ENCODE results near the gene PAK5. TPM values are rescaled to one million over a fixed set of nuclear protein-coding genes. Genes with fewer than 3 reads are reported as not detected.

PAK5 gene
- total RNA-seq, 4 donors from 2014 or later: not detected

DNA sequence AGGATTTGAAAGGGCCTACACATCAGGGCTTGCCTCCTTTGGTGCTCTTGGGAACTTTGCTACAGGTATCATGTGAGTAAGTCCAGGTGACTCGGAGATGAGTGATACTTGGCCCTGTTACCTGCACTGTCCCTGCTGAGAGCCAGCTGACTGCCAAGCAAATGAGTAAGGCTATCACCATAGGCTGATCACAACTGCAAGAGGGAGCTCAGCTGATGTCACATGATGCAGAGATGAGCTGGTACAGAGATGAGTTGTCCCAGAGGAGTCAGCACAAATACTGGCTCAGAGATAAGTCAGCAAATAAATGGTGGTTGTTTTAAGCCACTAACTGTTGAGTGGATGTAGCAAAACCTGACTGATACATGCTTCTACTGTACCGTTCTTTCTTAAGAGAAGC lies 283.1 kb downstream of the PAK5 start:
- no peaks in the 10 kb centered on the region for H3K4me1 ChIP-seq

DNA sequence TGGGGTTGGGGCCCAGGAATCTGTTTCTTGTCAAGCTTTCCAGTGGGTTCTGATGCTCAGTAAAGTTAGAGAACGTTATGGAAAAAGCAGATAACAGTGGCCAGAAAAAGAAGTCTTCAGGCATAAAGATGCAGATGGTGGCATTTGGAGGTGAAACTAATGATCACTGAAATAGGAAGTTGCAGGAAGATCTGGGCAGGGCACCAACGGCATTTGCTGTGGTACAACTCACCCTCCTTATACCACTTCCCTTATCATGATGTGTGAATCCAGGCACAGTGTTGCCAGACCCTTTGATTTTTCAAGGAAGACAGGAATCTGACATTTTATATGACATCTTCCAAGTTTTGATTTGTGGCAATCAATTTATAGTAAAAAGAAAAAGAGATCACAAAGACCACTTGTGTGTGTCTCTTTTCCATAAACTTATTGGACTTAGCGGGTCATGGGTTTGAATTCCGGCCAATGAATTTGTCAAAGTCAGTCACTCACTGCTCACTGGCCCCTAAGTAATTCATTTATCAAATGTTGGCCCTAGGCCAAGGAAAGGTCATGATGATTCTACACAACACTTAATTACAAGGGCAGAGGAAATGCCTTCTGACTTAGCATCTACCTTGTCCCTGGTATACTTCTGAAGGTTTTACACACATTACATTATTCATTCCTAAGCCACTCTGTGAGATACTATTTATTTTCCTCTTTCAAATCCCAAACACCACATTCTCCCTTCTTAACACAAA lies 286.9 kb downstream of the PAK5 start:
- Histone ChIP-seq H3K27me3 (no peaks in the 10 kb centered on the region), H3K9me3 (no peaks in the 10 kb centered on the region), H3K4me1 (no peaks in the 10 kb centered on the region), H3K27ac (no peak overlapping the region), H3K4me3 (no peak overlapping the region), H3K36me3 (no peaks in the 10 kb centered on the region)
- DNase-seq: no peak
- in situ Hi-C loops (cut with MboI; ENCODE audit: low pct_ligation_motif_present in 1 of 4, low pct_unique_long_range_greater_than_20kb in 1 of 4, low sequenced_read_pairs in 3 of 4): no loop called here
- intact Hi-C loops (cut with DNase I; ENCODE audit: low total_unique reads): no loop called here
- TF ChIP-seq POLR2A (IDR thresholded peaks at IDR 0.05) (no peak), POLR2AphosphoS5 (IDR thresholded peaks at IDR 0.05) (no peak), EP300 (IDR thresholded peaks at IDR 0.05; ENCODE audit: low read depth) (no peak)
- TF ChIP-seq, protein P1, sequence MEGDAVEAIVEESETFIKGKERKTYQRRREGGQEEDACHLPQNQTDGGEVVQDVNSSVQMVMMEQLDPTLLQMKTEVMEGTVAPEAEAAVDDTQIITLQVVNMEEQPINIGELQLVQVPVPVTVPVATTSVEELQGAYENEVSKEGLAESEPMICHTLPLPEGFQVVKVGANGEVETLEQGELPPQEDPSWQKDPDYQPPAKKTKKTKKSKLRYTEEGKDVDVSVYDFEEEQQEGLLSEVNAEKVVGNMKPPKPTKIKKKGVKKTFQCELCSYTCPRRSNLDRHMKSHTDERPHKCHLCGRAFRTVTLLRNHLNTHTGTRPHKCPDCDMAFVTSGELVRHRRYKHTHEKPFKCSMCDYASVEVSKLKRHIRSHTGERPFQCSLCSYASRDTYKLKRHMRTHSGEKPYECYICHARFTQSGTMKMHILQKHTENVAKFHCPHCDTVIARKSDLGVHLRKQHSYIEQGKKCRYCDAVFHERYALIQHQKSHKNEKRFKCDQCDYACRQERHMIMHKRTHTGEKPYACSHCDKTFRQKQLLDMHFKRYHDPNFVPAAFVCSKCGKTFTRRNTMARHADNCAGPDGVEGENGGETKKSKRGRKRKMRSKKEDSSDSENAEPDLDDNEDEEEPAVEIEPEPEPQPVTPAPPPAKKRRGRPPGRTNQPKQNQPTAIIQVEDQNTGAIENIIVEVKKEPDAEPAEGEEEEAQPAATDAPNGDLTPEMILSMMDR (IDR thresholded peaks at IDR 0.05): no peak
- 50% methylated on average over 4 of the region's 4 CpGs; no CpG with 5 or more reads in 1 of the 2 donors for WGBS, 2 donors (ENCODE audit: low coverage in 1 of 2)

More for the DNA sequence above, 283.1 kb downstream of the PAK5 start:
- in situ Hi-C loops (cut with MboI; ENCODE audit: low pct_ligation_motif_present in 1 of 4, low pct_unique_long_range_greater_than_20kb in 1 of 4, low sequenced_read_pairs in 3 of 4) (no loop called here), intact Hi-C loops (cut with DNase I; ENCODE audit: low total_unique reads) (no loop called here)
- Histone ChIP-seq H3K27ac (no peak overlapping the region), H3K4me3 (no peak overlapping the region), H3K27me3 (no peaks in the 10 kb centered on the region), H3K9me3 (no peaks in the 10 kb centered on the region), H3K36me3 (no peaks in the 10 kb centered on the region)
- WGBS, 2 donors (ENCODE audit: low coverage in 1 of 2): 76 to 86% methylated on average over 1 to 2 of the region's 2 CpGs
- TF ChIP-seq EP300 (IDR thresholded peaks at IDR 0.05; ENCODE audit: low read depth) (no peak), POLR2AphosphoS5 (IDR thresholded peaks at IDR 0.05) (no peak), POLR2A (IDR thresholded peaks at IDR 0.05) (no peak)
- TF ChIP-seq, protein P1 (IDR thresholded peaks at IDR 0.05): no peak
- DNase-seq: no peak

DNA sequence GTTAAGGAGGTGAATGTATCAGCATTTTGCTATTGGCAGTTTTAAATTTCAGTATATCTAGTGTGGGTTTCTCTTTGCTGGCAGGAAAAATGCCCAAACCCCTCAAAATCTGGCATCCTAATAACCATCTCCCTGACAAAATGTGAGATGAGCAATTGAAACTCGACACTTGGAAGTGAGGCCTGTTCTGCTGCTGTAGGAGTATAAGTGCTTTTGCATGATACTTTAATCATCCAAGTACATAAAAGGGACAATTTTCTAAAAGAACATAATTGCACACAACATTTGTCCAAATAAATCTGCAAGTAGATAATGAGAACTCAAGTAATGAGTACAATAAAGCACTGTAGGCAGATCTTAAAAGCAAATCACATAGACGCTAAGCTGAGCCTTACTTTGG lies 288.0 kb downstream of the PAK5 start:
- Histone ChIP-seq H3K4me3 (no peak overlapping the region), H3K27ac (no peak overlapping the region), H3K36me3 (no peaks in the 10 kb centered on the region), H3K4me1 (no peaks in the 10 kb centered on the region), H3K27me3 (no peaks in the 10 kb centered on the region), H3K9me3 (no peaks in the 10 kb centered on the region)
- no peak for DNase-seq
- TF ChIP-seq, protein P1 (IDR thresholded peaks at IDR 0.05): no peak
- TF ChIP-seq EP300 (IDR thresholded peaks at IDR 0.05; ENCODE audit: low read depth) (no peak), POLR2AphosphoS5 (IDR thresholded peaks at IDR 0.05) (no peak), POLR2A (IDR thresholded peaks at IDR 0.05) (no peak)
- 79 to 80% methylated on average over 1 to 2 of the region's 2 CpGs for WGBS, 2 donors (ENCODE audit: low coverage in 1 of 2)
- intact Hi-C loops (cut with DNase I; ENCODE audit: low total_unique reads) (no loop called here), in situ Hi-C loops (cut with MboI; ENCODE audit: low pct_ligation_motif_present in 1 of 4, low pct_unique_long_range_greater_than_20kb in 1 of 4, low sequenced_read_pairs in 3 of 4) (no loop called here)

DNA sequence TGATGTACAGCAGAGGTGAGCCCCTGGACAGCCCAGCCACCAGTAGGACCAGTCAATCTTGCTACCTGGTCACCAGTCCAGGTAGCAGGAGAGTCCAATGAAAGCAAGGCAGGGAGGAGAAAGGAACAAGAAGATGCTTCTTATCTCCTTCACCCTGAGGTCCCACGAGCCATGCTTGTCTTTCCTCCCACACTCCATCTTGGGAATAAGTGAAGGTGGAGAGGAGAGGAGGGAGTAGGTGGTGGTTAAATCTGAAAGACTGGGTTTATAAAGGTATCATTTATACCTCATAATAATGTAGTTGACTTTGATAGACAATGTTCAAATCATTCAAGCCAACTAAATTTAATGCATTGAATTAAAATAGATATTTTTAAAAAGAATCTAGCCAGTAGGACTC lies 288.6 kb downstream of the PAK5 start:
- no peaks in the 10 kb centered on the region for H3K27me3 ChIP-seq
- H3K9me3 ChIP-seq: no peaks in the 10 kb centered on the region
- no peak for TF ChIP-seq POLR2AphosphoS5 (IDR thresholded peaks at IDR 0.05)
- TF ChIP-seq, protein P1 (IDR thresholded peaks at IDR 0.05): no peak
- TF ChIP-seq EP300 (IDR thresholded peaks at IDR 0.05; ENCODE audit: low read depth): no peak
- no peak for TF ChIP-seq POLR2A (IDR thresholded peaks at IDR 0.05)
- 76 to 100% methylated on average over 1 of the region's 1 CpG for WGBS, 2 donors (ENCODE audit: low coverage in 1 of 2)
- H3K36me3 ChIP-seq: no peaks in the 10 kb centered on the region
- DNase-seq: no peak
- intact Hi-C loops (cut with DNase I; ENCODE audit: low total_unique reads) (no loop called here), in situ Hi-C loops (cut with MboI; ENCODE audit: low pct_ligation_motif_present in 1 of 4, low pct_unique_long_range_greater_than_20kb in 1 of 4, low sequenced_read_pairs in 3 of 4) (no loop called here)
- no peak overlapping the region for H3K4me3 ChIP-seq
- H3K4me1 ChIP-seq: no peaks in the 10 kb centered on the region
- H3K27ac ChIP-seq: no peak overlapping the region
